ENCODE results near the gene HMCES. TPM values are rescaled to one million over a fixed set of nuclear protein-coding genes. Genes with fewer than 3 reads are reported as not detected.
A peak's percentile ranks its signal among the peaks of the same experiment; 100 is the strongest.

The HMCES gene
- total RNA-seq, 3 donors from 2014 or later, result 62.3 to 74.9 (median 68.6) TPM

GRCh38 chr3:129316248-129317013, 37.8 kb downstream of the HMCES start:
- H3K9me3 Mint-ChIP-seq, result no peaks in the 10 kb centered on the region
- H3K36me3 Mint-ChIP-seq (ENCODE audit: insufficient read depth), result no peaks in the 10 kb centered on the region
- ATAC-seq, result peak; percentile 60 to 66
- DNase-seq, result peak; percentile 93
- peaks cover 26% of the 10 kb centered on the region for H3K4me1 Mint-ChIP-seq (ENCODE audit: low read depth)
- peak overlapping the region; percentile 87 for H3K4me3 Mint-ChIP-seq
- H3K27me3 Mint-ChIP-seq (ENCODE audit: low read depth), result no peaks in the 10 kb centered on the region

GRCh38 chr3:129317014-129317771, 38.5 kb downstream of the HMCES start:
- ATAC-seq (no peak), DNase-seq (no peak)
- no peaks in the 10 kb centered on the region for H3K27me3 Mint-ChIP-seq (ENCODE audit: low read depth)
- H3K4me1 Mint-ChIP-seq (ENCODE audit: low read depth), result peaks cover 21% of the 10 kb centered on the region
- H3K4me3 Mint-ChIP-seq, result peak overlapping the region; percentile 75
- H3K36me3 Mint-ChIP-seq (ENCODE audit: insufficient read depth), result no peaks in the 10 kb centered on the region
- H3K9me3 Mint-ChIP-seq, result no peaks in the 10 kb centered on the region

GRCh38 chr3:129317848-129318247, 39.2 kb downstream of the HMCES start:
- Mint-ChIP-seq H3K27me3 (ENCODE audit: low read depth) (no peaks in the 10 kb centered on the region), H3K4me1 (ENCODE audit: low read depth) (peaks cover 16% of the 10 kb centered on the region), H3K4me3 (no peak overlapping the region), H3K36me3 (ENCODE audit: insufficient read depth) (no peaks in the 10 kb centered on the region), H3K9me3 (no peaks in the 10 kb centered on the region)
- DNase-seq (no peak), ATAC-seq (no peak)

- Mint-ChIP-seq H3K4me1 (ENCODE audit: low read depth) (peaks cover 10% of the 10 kb centered on the region), H3K4me3 (no peak overlapping the region), H3K27me3 (ENCODE audit: low read depth) (no peaks in the 10 kb centered on the region), H3K9me3 (no peaks in the 10 kb centered on the region), H3K36me3 (ENCODE audit: insufficient read depth) (no peaks in the 10 kb centered on the region)
- DNase-seq, result no peak
- no peak for ATAC-seq
Measured at GRCh38 chr3:129318921-129319320, 40.3 kb downstream of the HMCES start.

- H3K36me3 Mint-ChIP-seq (ENCODE audit: insufficient read depth), result no peaks in the 10 kb centered on the region
- no peak for DNase-seq
- no peak overlapping the region for H3K4me3 Mint-ChIP-seq
- peaks cover 6% of the 10 kb centered on the region for H3K4me1 Mint-ChIP-seq (ENCODE audit: low read depth)
- no peaks in the 10 kb centered on the region for H3K9me3 Mint-ChIP-seq
- no peak for ATAC-seq
- no peaks in the 10 kb centered on the region for H3K27me3 Mint-ChIP-seq (ENCODE audit: low read depth)
Measured at GRCh38 chr3:129320261-129320660, 41.6 kb downstream of the HMCES start.

- no peaks in the 10 kb centered on the region for H3K27me3 Mint-ChIP-seq (ENCODE audit: low read depth)
- no peaks in the 10 kb centered on the region for H3K36me3 Mint-ChIP-seq (ENCODE audit: insufficient read depth)
- no peaks in the 10 kb centered on the region for H3K9me3 Mint-ChIP-seq
- H3K4me1 Mint-ChIP-seq (ENCODE audit: low read depth), result peaks cover 6% of the 10 kb centered on the region
- H3K4me3 Mint-ChIP-seq, result no peak overlapping the region
- ATAC-seq, result no peak
- no peak for DNase-seq
Measured at GRCh38 chr3:129320825-129321487, 42.3 kb downstream of the HMCES start.

GRCh38 chr3:129321887-129322286, 43.2 kb downstream of the HMCES start:
- peaks cover 6% of the 10 kb centered on the region for H3K4me1 Mint-ChIP-seq (ENCODE audit: low read depth)
- H3K9me3 Mint-ChIP-seq, result no peaks in the 10 kb centered on the region
- DNase-seq (no peak), ATAC-seq (no peak)
- H3K36me3 Mint-ChIP-seq (ENCODE audit: insufficient read depth), result no peaks in the 10 kb centered on the region
- no peaks in the 10 kb centered on the region for H3K27me3 Mint-ChIP-seq (ENCODE audit: low read depth)
- H3K4me3 Mint-ChIP-seq, result no peak overlapping the region

- H3K36me3 Mint-ChIP-seq (ENCODE audit: insufficient read depth), result no peaks in the 10 kb centered on the region
- no peaks in the 10 kb centered on the region for H3K9me3 Mint-ChIP-seq
- DNase-seq, result no peak
- no peak for ATAC-seq
- no peaks in the 10 kb centered on the region for H3K4me1 Mint-ChIP-seq (ENCODE audit: low read depth)
- H3K4me3 Mint-ChIP-seq, result no peak overlapping the region
- H3K27me3 Mint-ChIP-seq (ENCODE audit: low read depth), result no peaks in the 10 kb centered on the region
Measured at GRCh38 chr3:129323651-129324294, 45.1 kb downstream of the HMCES start.

GRCh38 chr3:129324855-129325254, 46.2 kb downstream of the HMCES start:
- Mint-ChIP-seq H3K4me1 (ENCODE audit: low read depth) (no peaks in the 10 kb centered on the region), H3K27me3 (ENCODE audit: low read depth) (no peaks in the 10 kb centered on the region), H3K36me3 (ENCODE audit: insufficient read depth) (no peaks in the 10 kb centered on the region), H3K9me3 (no peaks in the 10 kb centered on the region), H3K4me3 (no peak overlapping the region)
- DNase-seq (no peak), ATAC-seq (no peak)

GRCh38 chr3:129325383-129325782, 46.7 kb downstream of the HMCES start:
- H3K36me3 Mint-ChIP-seq (ENCODE audit: insufficient read depth), result no peaks in the 10 kb centered on the region
- H3K27me3 Mint-ChIP-seq (ENCODE audit: low read depth), result no peaks in the 10 kb centered on the region
- no peaks in the 10 kb centered on the region for H3K4me1 Mint-ChIP-seq (ENCODE audit: low read depth)
- H3K9me3 Mint-ChIP-seq, result no peaks in the 10 kb centered on the region
- no peak overlapping the region for H3K4me3 Mint-ChIP-seq
- DNase-seq, result no peak
- no peak for ATAC-seq

GRCh38 chr3:129326138-129326537, 47.5 kb downstream of the HMCES start:
- no peaks in the 10 kb centered on the region for H3K9me3 Mint-ChIP-seq
- ATAC-seq (no peak), DNase-seq (no peak)
- H3K27me3 Mint-ChIP-seq (ENCODE audit: low read depth), result no peaks in the 10 kb centered on the region
- H3K4me3 Mint-ChIP-seq, result no peak overlapping the region
- H3K36me3 Mint-ChIP-seq (ENCODE audit: insufficient read depth), result no peaks in the 10 kb centered on the region
- H3K4me1 Mint-ChIP-seq (ENCODE audit: low read depth), result no peaks in the 10 kb centered on the region

- no peaks in the 10 kb centered on the region for H3K27me3 Mint-ChIP-seq (ENCODE audit: low read depth)
- DNase-seq, result no peak
- no peaks in the 10 kb centered on the region for H3K4me1 Mint-ChIP-seq (ENCODE audit: low read depth)
- H3K9me3 Mint-ChIP-seq, result no peaks in the 10 kb centered on the region
- ATAC-seq, result no peak
- no peaks in the 10 kb centered on the region for H3K36me3 Mint-ChIP-seq (ENCODE audit: insufficient read depth)
- no peak overlapping the region for H3K4me3 Mint-ChIP-seq
Measured at GRCh38 chr3:129326595-129326994, 47.9 kb downstream of the HMCES start.

- Mint-ChIP-seq H3K9me3 (no peaks in the 10 kb centered on the region), H3K27me3 (ENCODE audit: low read depth) (no peaks in the 10 kb centered on the region), H3K4me3 (no peak overlapping the region), H3K4me1 (ENCODE audit: low read depth) (no peaks in the 10 kb centered on the region), H3K36me3 (ENCODE audit: insufficient read depth) (no peaks in the 10 kb centered on the region)
- ATAC-seq, result no peak
- DNase-seq, result no peak
Measured at GRCh38 chr3:129327510-129327909, 48.8 kb downstream of the HMCES start.

GRCh38 chr3:129329858-129330257, 51.2 kb downstream of the HMCES start:
- ATAC-seq, result no peak
- Mint-ChIP-seq H3K9me3 (no peaks in the 10 kb centered on the region), H3K4me1 (ENCODE audit: low read depth) (no peaks in the 10 kb centered on the region), H3K36me3 (ENCODE audit: insufficient read depth) (no peaks in the 10 kb centered on the region), H3K4me3 (no peak overlapping the region), H3K27me3 (ENCODE audit: low read depth) (no peaks in the 10 kb centered on the region)
- DNase-seq, result no peak
